LNCaP clone FGC (cell line): ENCODE results near the gene TLCD4.

Experiments used
- DNase-seq: peaks from one replicate; pipeline ENCODE4 v3.0.0-alpha.2; 2011; ENCODE audit warnings: low read depth
- H3K4me3 ChIP-seq: 2 replicates; pipeline ENCODE4 v1.5.1; 2011; ENCODE audit warnings: mild to moderate bottlenecking, low read depth, low read length, control low read depth
- TF ChIP-seq, protein P1 (sequence below): IDR thresholded peaks from 2 replicates; pipeline ENCODE4 v1.5.1; 2012; ENCODE audit warnings: mild to moderate bottlenecking; ENCODE audit not compliant: control insufficient read depth, insufficient read depth; ENCODE audit errors: extremely low read depth

The TLCD4 gene

GRCh38 chr1:95117207-95118066 is at the start of gene TLCD4:
Gene TLCD4, plus strand, starts transcription at chr1:95117355. Its CDS starts 26,547 bp downstream, at chr1:95143902.
- TF ChIP-seq, protein P1, sequence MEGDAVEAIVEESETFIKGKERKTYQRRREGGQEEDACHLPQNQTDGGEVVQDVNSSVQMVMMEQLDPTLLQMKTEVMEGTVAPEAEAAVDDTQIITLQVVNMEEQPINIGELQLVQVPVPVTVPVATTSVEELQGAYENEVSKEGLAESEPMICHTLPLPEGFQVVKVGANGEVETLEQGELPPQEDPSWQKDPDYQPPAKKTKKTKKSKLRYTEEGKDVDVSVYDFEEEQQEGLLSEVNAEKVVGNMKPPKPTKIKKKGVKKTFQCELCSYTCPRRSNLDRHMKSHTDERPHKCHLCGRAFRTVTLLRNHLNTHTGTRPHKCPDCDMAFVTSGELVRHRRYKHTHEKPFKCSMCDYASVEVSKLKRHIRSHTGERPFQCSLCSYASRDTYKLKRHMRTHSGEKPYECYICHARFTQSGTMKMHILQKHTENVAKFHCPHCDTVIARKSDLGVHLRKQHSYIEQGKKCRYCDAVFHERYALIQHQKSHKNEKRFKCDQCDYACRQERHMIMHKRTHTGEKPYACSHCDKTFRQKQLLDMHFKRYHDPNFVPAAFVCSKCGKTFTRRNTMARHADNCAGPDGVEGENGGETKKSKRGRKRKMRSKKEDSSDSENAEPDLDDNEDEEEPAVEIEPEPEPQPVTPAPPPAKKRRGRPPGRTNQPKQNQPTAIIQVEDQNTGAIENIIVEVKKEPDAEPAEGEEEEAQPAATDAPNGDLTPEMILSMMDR, result no peak
- DNase-seq, result peak; percentile 23
- H3K4me3 ChIP-seq, result peak within 1 kb of the TSS; percentile 71

DNA sequence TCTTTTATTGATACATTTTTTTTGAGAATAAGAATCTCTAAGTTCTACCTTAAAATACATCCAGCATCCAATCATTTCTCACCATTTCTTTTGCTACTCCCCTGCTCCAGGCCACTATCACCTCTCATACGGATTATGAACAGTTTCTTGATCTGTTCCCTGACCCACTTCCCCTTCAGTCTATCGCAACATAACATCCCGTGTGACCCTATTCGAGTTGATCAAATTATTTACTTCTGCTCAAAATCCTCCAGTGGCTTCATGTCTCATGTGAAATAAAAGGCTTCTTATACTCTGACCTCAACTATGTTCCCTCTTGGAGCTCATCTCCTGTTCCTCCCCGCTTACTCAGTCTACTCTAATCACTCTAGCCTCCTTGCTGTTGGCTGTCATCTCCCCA is 49.6 kb upstream of the TLCD4 start:
- DNase-seq, result no peak
- TF ChIP-seq, protein P1, result no peak
- H3K4me3 ChIP-seq, result no peak overlapping the region

DNA sequence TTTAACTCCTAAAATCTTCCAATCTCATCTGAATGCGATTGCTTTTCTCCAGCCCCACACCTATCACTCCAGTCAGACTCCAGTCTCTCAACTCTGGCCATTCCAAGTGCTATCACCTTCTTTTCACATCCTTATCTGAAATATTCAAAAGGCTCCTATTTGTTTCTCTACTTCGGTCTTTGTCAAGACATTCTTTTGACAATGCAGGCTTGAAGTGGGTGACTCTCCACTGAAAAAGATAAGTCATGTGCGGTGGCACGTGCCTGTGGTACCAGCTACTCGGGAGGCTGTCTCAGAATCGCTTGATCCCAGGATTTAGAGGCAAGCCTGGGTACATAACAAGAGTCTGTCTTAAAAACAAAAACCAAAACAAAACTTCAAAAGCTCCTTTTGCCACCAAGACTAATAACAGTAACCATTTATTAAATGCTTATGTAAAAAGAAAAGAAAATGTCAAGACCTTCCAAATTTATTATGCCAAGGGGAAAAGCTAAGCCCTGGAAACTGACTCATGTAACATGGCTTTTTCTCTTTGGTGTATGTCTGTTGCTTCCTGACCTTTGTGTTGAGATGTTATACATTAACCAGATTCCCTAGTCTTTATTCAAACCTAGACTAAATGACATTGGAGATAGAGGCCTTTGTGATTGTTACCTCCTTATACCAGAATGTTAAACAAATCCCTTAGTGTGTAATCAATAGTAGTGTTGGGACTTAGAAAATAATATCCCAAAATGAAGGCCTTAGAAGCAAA is 48.0 kb upstream of the TLCD4 start:
- TF ChIP-seq, protein P1, result no peak
- no peak overlapping the region for H3K4me3 ChIP-seq
- no peak for DNase-seq

GRCh38 chr1:95069710-95070093 is 47.5 kb upstream of the TLCD4 start:
- TF ChIP-seq, protein P1, result no peak
- no peak overlapping the region for H3K4me3 ChIP-seq
- no peak for DNase-seq

DNA sequence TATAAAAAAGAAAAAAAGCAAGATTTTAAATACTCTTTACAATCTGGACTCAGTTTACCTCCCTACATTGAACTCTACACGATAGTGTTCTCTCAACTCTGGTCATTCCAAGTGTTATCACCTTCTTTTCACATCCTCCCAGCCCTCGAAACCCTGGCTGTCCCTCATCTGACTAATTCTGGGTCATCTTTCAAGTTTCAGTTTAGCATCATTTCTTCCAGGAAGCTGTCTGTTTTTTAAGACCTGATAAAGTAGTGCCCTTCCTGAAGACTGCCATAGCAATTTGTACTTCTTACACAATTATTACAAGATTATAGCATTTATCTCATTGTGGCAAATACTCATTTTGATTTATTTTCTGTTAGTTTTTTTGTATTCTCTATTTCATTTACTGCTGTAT is 45.6 kb upstream of the TLCD4 start:
- peak overlapping the region; percentile 85 for H3K4me3 ChIP-seq
- TF ChIP-seq, protein P1, result no peak
- DNase-seq, result no peak

- peak overlapping the region; percentile 85 for H3K4me3 ChIP-seq
- no peak for DNase-seq
- TF ChIP-seq, protein P1, result no peak
Observed at GRCh38 chr1:95072117-95072516, 45.0 kb upstream of the TLCD4 start.
